SU-DHL-6 (cell line): Measurements from ENCODE around the gene CHCHD3.

Source experiments
- EZH2phosphoT487 ChIP-seq: fragments of 200-600 bp; sonication (generic), shearing (Covaris generic); conservative IDR thresholded peaks from 2 replicates; pipeline ENCODE4 v1.6.1; 2018; ENCODE audit warnings: mild to moderate bottlenecking, antibody characterized with exemption, low read length, moderate library complexity, mixed read lengths
- TF ChIP-seq, protein P1 (sequence below): fragments of 200-600 bp; sonication (generic); IDR thresholded peaks from one replicate; pipeline ENCODE4 v1.5.1; 2017; ENCODE audit warnings: antibody characterized with exemption, mild to moderate bottlenecking, low read length, moderate library complexity; ENCODE audit not compliant: insufficient read depth, poor library complexity, severe bottlenecking

DNA sequence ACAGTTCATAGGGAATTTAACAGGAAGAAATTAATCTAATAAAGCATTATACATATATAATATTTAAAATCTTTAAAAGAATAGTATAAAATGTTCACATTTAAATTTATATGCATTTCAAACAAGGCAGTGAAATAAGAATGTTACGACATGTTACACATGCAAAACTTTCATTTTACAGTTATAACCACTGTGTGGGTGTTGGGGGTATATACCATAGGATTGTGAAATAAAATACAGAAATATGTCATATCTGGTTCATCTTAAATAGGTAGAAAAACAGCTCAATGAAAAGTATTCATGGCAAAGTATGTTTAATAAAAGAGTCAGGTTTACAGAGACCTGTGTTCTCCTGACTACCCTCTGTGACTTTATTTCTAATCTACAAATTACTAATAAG, 45.6 kb downstream of the CHCHD3 start:
- TF ChIP-seq, protein P1, sequence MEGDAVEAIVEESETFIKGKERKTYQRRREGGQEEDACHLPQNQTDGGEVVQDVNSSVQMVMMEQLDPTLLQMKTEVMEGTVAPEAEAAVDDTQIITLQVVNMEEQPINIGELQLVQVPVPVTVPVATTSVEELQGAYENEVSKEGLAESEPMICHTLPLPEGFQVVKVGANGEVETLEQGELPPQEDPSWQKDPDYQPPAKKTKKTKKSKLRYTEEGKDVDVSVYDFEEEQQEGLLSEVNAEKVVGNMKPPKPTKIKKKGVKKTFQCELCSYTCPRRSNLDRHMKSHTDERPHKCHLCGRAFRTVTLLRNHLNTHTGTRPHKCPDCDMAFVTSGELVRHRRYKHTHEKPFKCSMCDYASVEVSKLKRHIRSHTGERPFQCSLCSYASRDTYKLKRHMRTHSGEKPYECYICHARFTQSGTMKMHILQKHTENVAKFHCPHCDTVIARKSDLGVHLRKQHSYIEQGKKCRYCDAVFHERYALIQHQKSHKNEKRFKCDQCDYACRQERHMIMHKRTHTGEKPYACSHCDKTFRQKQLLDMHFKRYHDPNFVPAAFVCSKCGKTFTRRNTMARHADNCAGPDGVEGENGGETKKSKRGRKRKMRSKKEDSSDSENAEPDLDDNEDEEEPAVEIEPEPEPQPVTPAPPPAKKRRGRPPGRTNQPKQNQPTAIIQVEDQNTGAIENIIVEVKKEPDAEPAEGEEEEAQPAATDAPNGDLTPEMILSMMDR = no peak
- TF ChIP-seq EZH2phosphoT487 = no peak
